K562 (cell line): ENCODE data around the gene BTBD2. TPM values are rescaled to one million over a fixed set of nuclear protein-coding genes. Genes with fewer than 3 reads are reported as not detected.
A peak's percentile ranks its signal among the peaks of the same experiment; 100 is the strongest.

ENCODE experiments used
- ATF2 ChIP-seq: sonication (generic); formaldehyde crosslinking; IDR thresholded peaks from 2 replicates; pipeline ENCODE4 v1.8.1; 2022; ENCODE audit warnings: missing genetic modification reagents
- GATAD2A ChIP-seq: fragments of 450-650 bp; IDR thresholded peaks from 2 replicates; pipeline ENCODE4 v1.6.1; 2017
- HDAC8 ChIP-seq: fragments of 450-650 bp; IDR thresholded peaks from 2 replicates; pipeline ENCODE4 v1.6.1; 2016; ENCODE audit warnings: mild to moderate bottlenecking, missing genetic modification characterization, moderate library complexity, missing compliant biosample characterization
- HES1 ChIP-seq: fragments of 450-650 bp; IDR thresholded peaks from 2 replicates; pipeline ENCODE4 v1.6.1; 2016; ENCODE audit warnings: low read depth, mild to moderate bottlenecking, moderate library complexity
- KLF1 ChIP-seq: fragments of 450-650 bp; IDR thresholded peaks from 2 replicates; pipeline ENCODE4 v1.6.1; 2016; ENCODE audit warnings: missing genetic modification characterization, missing compliant biosample characterization
- MEF2A ChIP-seq: IDR thresholded peaks from 2 replicates; pipeline ENCODE4 v1.6.1; 2011; ENCODE audit warnings: low read depth, mild to moderate bottlenecking, low read length, moderate library complexity; ENCODE audit not compliant: control insufficient read depth
- NFATC3 ChIP-seq: fragments of 450-650 bp; IDR thresholded peaks from 2 replicates; pipeline ENCODE4 v1.6.1; 2017; ENCODE audit warnings: mild to moderate bottlenecking
- NRF1 ChIP-seq, 2 experiments: fragments of 450-650 bp; IDR thresholded peaks in 1 of 2; conservative IDR thresholded peaks in 1 of 2; 2 replicates each; pipeline ENCODE4 v1.6.1; 2014; ENCODE audit warnings: mild to moderate bottlenecking in 2 of 2
- PHTF2 ChIP-seq: fragments of 250-450 bp; sonication (Bioruptor Pico); IDR thresholded peaks from 2 replicates; pipeline ENCODE4 v1.5.0; 2021; ENCODE audit warnings: mild to moderate bottlenecking
- PRMT5 ChIP-seq: sonication (generic); formaldehyde crosslinking; IDR thresholded peaks from 2 replicates; pipeline ENCODE4 v1.5.0; 2020; ENCODE audit warnings: missing genetic modification reagents
- SIX5 ChIP-seq, 2 experiments: IDR thresholded peaks; 2 replicates each; pipeline ENCODE4 v1.6.1; 2011; ENCODE audit warnings: low read length in 2 of 2, borderline replicate concordance in 1 of 2, low read depth in 1 of 2, mild to moderate bottlenecking in 1 of 2, moderate library complexity in 1 of 2; ENCODE audit not compliant: insufficient read depth in 1 of 2
- SREBF2 ChIP-seq: sonication (generic); formaldehyde crosslinking; IDR thresholded peaks from 2 replicates; pipeline ENCODE4 v1.4.0; 2020; ENCODE audit warnings: mild to moderate bottlenecking, missing genetic modification reagents
- STAT5B ChIP-seq: fragments of 250-450 bp; sonication (Bioruptor Pico); IDR thresholded peaks from 2 replicates; pipeline ENCODE4 v1.8.0; 2021; ENCODE audit warnings: mild to moderate bottlenecking, inconsistent platforms
- ZBTB33 ChIP-seq: sonication (generic); formaldehyde crosslinking; IDR thresholded peaks from 2 replicates; pipeline ENCODE4 v1.8.1; 2023; ENCODE audit warnings: mild to moderate bottlenecking, missing genetic modification reagents
- ZBTB40 ChIP-seq, 2 experiments: fragments of 450-650 bp in 1 of 2; sonication (generic) in 1 of 2; formaldehyde crosslinking in 1 of 2; IDR thresholded peaks; 2 replicates each; pipeline versions ENCODE4 v1.7.1 to v1.9.0; 2016 to 2022; ENCODE audit warnings: inconsistent platforms in 1 of 2, mild to moderate bottlenecking in 1 of 2, missing genetic modification reagents in 1 of 2
- polyA plus RNA-seq, 8 experiments: library from polyadenylated mRNA; depleted of rRNA in 4 of 8; stranded (reverse) in 5 of 8; unstranded in 3 of 8; fragments of >200 nt; fragmentation: Nextera tagmentation in 2 of 8; fragmentation: Illumina TruSeq in 1 of 8; extraction: Ambion mirVana in 2 of 8; extraction: Trizol in 1 of 8; gene quantifications; 2 replicates each; pipeline versions ENCODE4 v1.2.1 to v1.2.3, GENCODE V29; 2011 to 2014; ENCODE audit warnings: inconsistent platforms in 1 of 8, missing spikeins in 1 of 8
- total RNA-seq, 7 experiments: library from RNA; depleted of rRNA in 6 of 7; stranded (reverse); fragments of >200 nt in 6 of 7; fragmentation: Illumina TruSeq in 2 of 7; extraction: Trizol in 2 of 7; gene quantifications; 2 replicates each; pipeline versions ENCODE4 v1.2.1 to v1.2.3, GENCODE V29; 2011 to 2021; ENCODE audit warnings: low replicate concordance in 1 of 7

BTBD2 gene
- total and polyA plus RNA-seq, 9 of the 15 experiments (the other 6 are each of a cell fraction or from before 2014, with no cell fraction given), result 0.10 to 15.6 (median 6.9) TPM

- no peak for TF ChIP-seq ZBTB40 (IDR thresholded peaks at IDR 0.05)
- TF ChIP-seq ZBTB40 (CRISPR knock-in tag; IDR thresholded peaks at IDR 0.05), result no peak
- TF ChIP-seq STAT5B (CRISPR knock-in tag), result no peak
- TF ChIP-seq PHTF2 (CRISPR knock-in tag), result no peak
- no peak for TF ChIP-seq SIX5 (IDR thresholded peaks at IDR 0.05; ENCODE audit: borderline replicate concordance in 1 of 2, insufficient read depth in 1 of 2, low read depth in 1 of 2, low read length in 2 of 2)
- TF ChIP-seq MEF2A, result no peak
- no peak for TF ChIP-seq ZBTB33
- no peak for TF ChIP-seq SREBF2 (CRISPR knock-in tag)
- TF ChIP-seq NFATC3, result no peak
- TF ChIP-seq HES1, result 0 out of 2 replicates have a peak, but pooled peaks have one; percentile 30
- no peak for TF ChIP-seq PRMT5 (CRISPR knock-in tag)
- peak; percentile 98; a peak in 2 of 4 replicates for TF ChIP-seq NRF1 (conservative IDR thresholded peaks at IDR 0.05 in 1 of 2, IDR thresholded peaks at IDR 0.05 in 1 of 2)
- TF ChIP-seq ATF2, result no peak
- TF ChIP-seq HDAC8 (tag), result no peak
- peak; percentile 63; the same call in 1 of the 2 replicates for TF ChIP-seq KLF1 (tag)
- TF ChIP-seq GATAD2A, result no peak
Measured at GRCh38 chr19:2060884-2061494, 45.5 kb upstream of the BTBD2 start (continued).
